ENCODE measurements around the gene REG1B.

REG1B gene

DNA sequence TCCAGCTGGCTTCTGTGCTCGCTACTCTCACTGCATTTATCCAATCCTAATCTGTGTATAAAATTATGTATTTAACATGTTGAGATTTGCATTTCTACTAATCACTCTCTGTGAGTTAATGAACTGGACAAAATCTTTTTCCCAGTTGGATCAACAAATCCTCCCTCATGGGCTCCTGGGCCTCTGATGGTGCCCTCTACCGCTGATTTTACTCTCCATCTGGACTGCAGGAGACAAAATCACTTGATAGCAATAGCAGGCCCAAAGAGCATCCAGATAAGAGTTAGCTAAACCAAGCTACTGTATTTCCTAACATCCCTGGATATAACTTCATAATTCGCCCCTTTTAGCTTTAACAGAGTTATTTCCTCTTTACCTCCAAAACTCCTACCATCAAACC is 47.8 kb downstream of the REG1B start:
- DNase-seq (ENCODE audit: extremely low read depth, low read depth), result no peak
- TF ChIP-seq CTCF (IDR thresholded peaks at IDR 0.05; ENCODE audit: low read depth, low read length), result no peak
